ENCODE measurements around the gene WDR64. TPM values are rescaled to one million over a fixed set of nuclear protein-coding genes. Genes with fewer than 3 reads are reported as not detected.
"Not testable (repeated sequence)": the region's sequence is repeated elsewhere in the genome, so short reads cannot be mapped to it uniquely, and the experiment has no call there.

The WDR64 gene
- total RNA-seq, 1 donor from 2014 or later = not detected

DNA sequence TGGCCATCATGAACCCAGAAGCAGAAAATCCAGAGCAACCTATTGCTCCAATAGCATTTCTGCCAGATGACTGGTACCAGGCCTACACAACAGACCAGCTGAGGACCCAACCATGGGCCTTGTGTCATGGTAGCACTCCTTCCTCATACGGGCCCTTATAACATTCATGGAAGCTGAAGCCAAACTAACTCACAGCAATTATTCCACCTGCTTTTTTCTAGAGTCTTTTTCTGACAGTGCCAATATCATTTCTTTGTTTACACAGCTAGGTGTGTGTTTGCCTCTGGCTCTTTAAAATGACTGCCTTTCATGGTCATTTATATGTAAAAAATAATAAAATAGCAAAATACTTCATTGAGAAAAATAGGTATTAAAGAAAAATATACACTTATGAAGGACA lies 3.9 kb upstream of the WDR64 start:
- no peak overlapping the region for H3K4me3 ChIP-seq (ENCODE audit: low read depth, low read length)
- no peak for DNase-seq (ENCODE audit: low read depth)
- TF ChIP-seq, protein P1, sequence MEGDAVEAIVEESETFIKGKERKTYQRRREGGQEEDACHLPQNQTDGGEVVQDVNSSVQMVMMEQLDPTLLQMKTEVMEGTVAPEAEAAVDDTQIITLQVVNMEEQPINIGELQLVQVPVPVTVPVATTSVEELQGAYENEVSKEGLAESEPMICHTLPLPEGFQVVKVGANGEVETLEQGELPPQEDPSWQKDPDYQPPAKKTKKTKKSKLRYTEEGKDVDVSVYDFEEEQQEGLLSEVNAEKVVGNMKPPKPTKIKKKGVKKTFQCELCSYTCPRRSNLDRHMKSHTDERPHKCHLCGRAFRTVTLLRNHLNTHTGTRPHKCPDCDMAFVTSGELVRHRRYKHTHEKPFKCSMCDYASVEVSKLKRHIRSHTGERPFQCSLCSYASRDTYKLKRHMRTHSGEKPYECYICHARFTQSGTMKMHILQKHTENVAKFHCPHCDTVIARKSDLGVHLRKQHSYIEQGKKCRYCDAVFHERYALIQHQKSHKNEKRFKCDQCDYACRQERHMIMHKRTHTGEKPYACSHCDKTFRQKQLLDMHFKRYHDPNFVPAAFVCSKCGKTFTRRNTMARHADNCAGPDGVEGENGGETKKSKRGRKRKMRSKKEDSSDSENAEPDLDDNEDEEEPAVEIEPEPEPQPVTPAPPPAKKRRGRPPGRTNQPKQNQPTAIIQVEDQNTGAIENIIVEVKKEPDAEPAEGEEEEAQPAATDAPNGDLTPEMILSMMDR (IDR thresholded peaks at IDR 0.05; ENCODE audit: insufficient read depth, low read length, poor library complexity, severe bottlenecking) = no peak
- no peaks in the 10 kb centered on the region for H3K36me3 ChIP-seq (ENCODE audit: control insufficient read depth, insufficient read depth, low read length)
- no peaks in the 10 kb centered on the region for H3K27me3 ChIP-seq (ENCODE audit: control insufficient read depth, insufficient read depth, low read length)

DNA sequence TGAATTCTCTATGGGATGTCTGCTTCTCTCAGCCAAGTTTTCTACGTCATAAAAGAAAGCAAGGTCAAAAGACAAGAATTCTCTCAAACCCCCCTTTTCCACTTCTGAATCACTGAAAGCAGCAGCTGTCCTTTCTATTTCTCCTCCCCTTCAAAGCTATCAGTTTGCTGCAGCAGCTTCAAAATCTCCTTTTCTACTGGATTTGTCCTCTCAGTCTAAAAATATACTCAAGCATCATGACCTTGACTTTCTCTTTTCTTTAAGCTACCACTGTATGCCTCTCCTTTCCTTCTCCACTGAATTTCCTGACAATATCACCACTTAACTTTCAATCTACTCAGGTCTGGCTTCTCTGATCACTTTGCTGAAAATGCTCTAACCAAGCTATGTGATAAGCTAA lies 1.9 kb downstream of the WDR64 start:
- Histone ChIP-seq H3K27me3 (ENCODE audit: control insufficient read depth, insufficient read depth, low read length) (no peaks in the 10 kb centered on the region), H3K4me3 (ENCODE audit: low read depth, low read length) (no peak overlapping the region), H3K36me3 (ENCODE audit: control insufficient read depth, insufficient read depth, low read length) (no peaks in the 10 kb centered on the region)
- DNase-seq (ENCODE audit: low read depth) = no peak
- TF ChIP-seq, protein P1 (IDR thresholded peaks at IDR 0.05; ENCODE audit: insufficient read depth, low read length, poor library complexity, severe bottlenecking) = no peak

DNA sequence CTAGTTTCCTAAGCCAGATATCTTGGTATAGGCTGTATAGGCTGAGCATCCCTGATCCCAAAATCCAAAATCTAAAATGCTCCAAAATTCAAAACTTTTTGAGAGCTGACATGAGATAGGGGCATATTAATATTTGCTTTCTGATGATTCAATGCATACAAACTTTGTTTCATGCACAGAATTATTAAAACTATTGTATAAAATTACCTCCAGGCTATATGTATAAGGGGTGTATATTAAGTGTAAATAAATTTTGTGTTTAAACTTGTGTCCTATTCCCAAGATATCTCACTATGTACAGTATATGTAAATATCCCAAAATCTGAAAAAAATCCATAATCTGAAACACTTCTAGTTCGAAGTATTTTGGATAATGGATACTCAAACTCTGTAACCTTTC lies 2.6 kb downstream of the WDR64 start:
- Histone ChIP-seq H3K4me3 (ENCODE audit: low read depth, low read length) (no peak overlapping the region), H3K36me3 (ENCODE audit: control insufficient read depth, insufficient read depth, low read length) (no peaks in the 10 kb centered on the region), H3K27me3 (ENCODE audit: control insufficient read depth, insufficient read depth, low read length) (no peaks in the 10 kb centered on the region)
- TF ChIP-seq, protein P1 (IDR thresholded peaks at IDR 0.05; ENCODE audit: insufficient read depth, low read length, poor library complexity, severe bottlenecking) = no peak
- no peak for DNase-seq (ENCODE audit: low read depth)

DNA sequence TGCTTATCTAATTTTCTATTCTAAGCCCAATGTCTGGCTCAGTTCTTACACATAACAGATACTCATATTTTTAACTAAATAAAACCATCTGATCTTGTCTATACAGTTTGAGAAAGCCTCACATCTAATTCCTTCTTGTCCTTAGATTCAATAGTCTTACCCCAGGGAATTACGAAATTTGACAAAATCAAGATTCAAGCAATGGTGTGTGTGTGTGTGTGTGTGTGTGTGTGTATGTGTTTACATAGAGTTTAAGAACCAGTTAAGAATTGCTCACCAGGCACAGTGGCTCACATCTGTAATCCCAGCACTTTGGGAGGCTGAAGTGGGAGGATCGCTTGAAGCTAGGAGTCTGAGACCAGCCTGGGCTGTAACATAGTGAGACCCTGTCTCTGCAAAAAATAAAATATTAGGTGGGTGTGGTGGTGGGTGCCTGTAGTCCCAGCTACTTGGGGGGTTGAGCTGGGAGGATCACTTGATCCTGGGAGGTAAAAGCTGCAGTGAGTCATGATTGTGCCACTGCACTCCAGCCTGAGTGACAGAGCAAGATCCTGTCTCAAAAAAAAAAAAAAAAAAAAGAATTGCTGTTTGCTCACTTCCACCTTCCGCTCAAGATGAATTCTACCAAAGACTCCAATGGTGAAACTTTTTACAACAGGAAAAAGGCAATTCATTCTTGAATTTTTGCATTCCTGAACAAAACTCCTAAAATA lies 6.2 kb downstream of the WDR64 start:
- no peak for DNase-seq (ENCODE audit: low read depth)
- no peaks in the 10 kb centered on the region for H3K36me3 ChIP-seq (ENCODE audit: control insufficient read depth, insufficient read depth, low read length)
- H3K4me3 ChIP-seq (ENCODE audit: low read depth, low read length) = no peak overlapping the region
- TF ChIP-seq, protein P1 (IDR thresholded peaks at IDR 0.05; ENCODE audit: insufficient read depth, low read length, poor library complexity, severe bottlenecking) = no peak
- no peaks in the 10 kb centered on the region for H3K27me3 ChIP-seq (ENCODE audit: control insufficient read depth, insufficient read depth, low read length)

DNA sequence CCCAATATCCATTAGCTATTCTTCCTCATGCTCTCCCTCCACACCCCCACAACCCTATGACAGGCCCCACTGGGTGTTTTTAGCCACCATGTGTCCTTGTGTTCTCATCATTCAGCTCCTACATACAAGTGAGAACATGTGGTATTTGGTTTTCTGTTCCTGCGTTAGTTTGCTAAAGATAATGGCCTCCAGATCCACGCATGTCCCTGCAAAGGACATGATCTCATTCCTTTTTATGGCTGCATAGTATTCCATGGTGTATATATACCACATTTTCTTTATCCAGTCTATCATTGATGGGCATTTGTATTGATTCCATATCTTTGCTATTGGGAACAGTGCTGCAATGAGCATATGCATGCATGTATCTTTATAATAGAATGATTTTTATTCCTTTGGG lies 6.9 kb downstream of the WDR64 start:
- not testable (repeated sequence) for H3K4me3 ChIP-seq (ENCODE audit: low read depth, low read length); DNase-seq (ENCODE audit: low read depth); H3K36me3 ChIP-seq (ENCODE audit: control insufficient read depth, insufficient read depth, low read length)

DNA sequence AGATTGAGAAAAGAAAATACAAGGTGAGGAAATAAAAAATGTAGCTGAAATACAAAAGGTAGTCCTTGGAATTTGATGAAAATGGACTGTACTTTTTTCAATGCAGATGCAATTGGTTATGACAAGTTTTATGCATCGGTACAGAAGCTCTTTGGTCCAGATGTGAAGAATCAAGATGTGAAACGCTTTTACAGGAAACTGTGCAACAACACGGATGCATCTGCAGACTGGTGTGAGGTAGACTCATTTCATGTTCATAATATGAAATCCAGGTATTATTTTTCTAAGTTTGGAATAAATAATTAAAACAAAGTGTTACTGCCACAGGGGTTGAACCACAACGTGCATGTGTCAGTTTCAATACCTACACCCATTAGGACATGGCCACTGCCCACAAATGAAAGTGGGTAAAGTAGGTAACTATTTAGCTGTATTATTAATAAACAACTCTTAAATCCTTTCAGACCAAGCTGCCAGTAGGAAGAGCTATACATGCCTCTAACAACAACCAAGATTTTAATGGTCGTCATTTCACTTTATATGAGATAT lies 8.4 kb downstream of the WDR64 start:
- no peak for DNase-seq (ENCODE audit: low read depth)
- Histone ChIP-seq H3K4me3 (ENCODE audit: low read depth, low read length) (no peak overlapping the region), H3K36me3 (ENCODE audit: control insufficient read depth, insufficient read depth, low read length) (no peaks in the 10 kb centered on the region), H3K27me3 (ENCODE audit: control insufficient read depth, insufficient read depth, low read length) (no peaks in the 10 kb centered on the region)
- TF ChIP-seq, protein P1 (IDR thresholded peaks at IDR 0.05; ENCODE audit: insufficient read depth, low read length, poor library complexity, severe bottlenecking) = no peak

More for the DNA sequence above, 6.9 kb downstream of the WDR64 start:
- not testable (repeated sequence) for H3K27me3 ChIP-seq (ENCODE audit: control insufficient read depth, insufficient read depth, low read length)
